Liver (tissue), 3 donors: ENCODE data around the gene TRIP6.

Experiments
- ATF3 ChIP-seq: IDR thresholded peaks from 2 replicates; pipeline ENCODE4 v1.6.1; 2016; ENCODE audit warnings: antibody characterized with exemption
- CTCF ChIP-seq: fragments of 150-350 bp; IDR thresholded peaks from 2 replicates; pipeline ENCODE4 v1.5.1; 2017; ENCODE audit warnings: improper control_type of control experiment, low read depth, low read length; ENCODE audit not compliant: missing input control
- EGR1 ChIP-seq, 2 donors: IDR thresholded peaks; 2 replicates each; pipeline ENCODE4 v1.6.1; 2016 to 2018; ENCODE audit warnings: antibody characterized with exemption in 2 of 2, low read depth in 2 of 2
- GABPA ChIP-seq, 2 donors: IDR thresholded peaks in 1 of 2; conservative IDR thresholded peaks in 1 of 2; 2 replicates each; pipeline ENCODE4 v1.6.1; 2016; ENCODE audit warnings: antibody characterized with exemption in 2 of 2, mild to moderate bottlenecking in 1 of 2, moderate library complexity in 1 of 2
- JUND ChIP-seq, 2 donors: IDR thresholded peaks; 2 replicates each; pipeline ENCODE4 v1.6.1; 2016; ENCODE audit warnings: antibody characterized with exemption in 2 of 2
- RAD21 ChIP-seq, 2 donors: IDR thresholded peaks; 2 replicates each; pipeline ENCODE4 v1.6.1; 2016; ENCODE audit warnings: antibody characterized with exemption in 2 of 2, mild to moderate bottlenecking in 2 of 2
- REST ChIP-seq: IDR thresholded peaks from 2 replicates; pipeline ENCODE4 v1.6.1; 2016; ENCODE audit warnings: antibody characterized with exemption, mild to moderate bottlenecking
- SP1 ChIP-seq: IDR thresholded peaks from 2 replicates; pipeline ENCODE4 v1.6.1; 2018; ENCODE audit warnings: antibody characterized with exemption, mild to moderate bottlenecking
- TAF1 ChIP-seq: conservative IDR thresholded peaks from 2 replicates; pipeline ENCODE4 v1.6.1; 2016; ENCODE audit warnings: antibody characterized with exemption, mild to moderate bottlenecking
- ZBTB33 ChIP-seq: IDR thresholded peaks from 2 replicates; pipeline ENCODE4 v1.6.1; 2016; ENCODE audit warnings: antibody characterized with exemption
- donor health status: healthy.
- donor health status: healthy.

- TF ChIP-seq CTCF, result no peak
- TF ChIP-seq JUND (IDR thresholded peaks at IDR 0.05), result no peak
- TF ChIP-seq TAF1, result no peak
- TF ChIP-seq ATF3, result no peak
- no peak for TF ChIP-seq SP1
- no peak for TF ChIP-seq RAD21 (IDR thresholded peaks at IDR 0.05)
- no peak for TF ChIP-seq GABPA (IDR thresholded peaks at IDR 0.05 in 1 of 2, conservative IDR thresholded peaks at IDR 0.05 in 1 of 2)
- no peak for TF ChIP-seq EGR1 (IDR thresholded peaks at IDR 0.05; ENCODE audit: low read depth in 2 of 2)
- no peak for TF ChIP-seq REST
- no peak for TF ChIP-seq ZBTB33
Measured at GRCh38 chr7:100888291-100888987, 21.3 kb downstream of the TRIP6 start.
